IPS-20b (cell line): ENCODE data around the gene EME2.
"Not testable (repeated sequence)": the region's sequence is repeated elsewhere in the genome, so short reads cannot be mapped to it uniquely, and the experiment has no call there.

ENCODE experiments used
- H3K27ac ChIP-seq: one replicate; pipeline ENCODE4 v1.5.1; 2013; ENCODE audit warnings: low read length
- H3K27me3 ChIP-seq: 2 replicates; pipeline ENCODE4 v1.6.1; 2013; ENCODE audit warnings: mild to moderate bottlenecking, low read length, inconsistent platforms; ENCODE audit not compliant: insufficient read depth
- H3K36me3 ChIP-seq: 2 replicates; pipeline ENCODE4 v1.6.1; 2013; ENCODE audit warnings: low read depth, mild to moderate bottlenecking, inconsistent platforms, low read length, moderate library complexity; ENCODE audit not compliant: insufficient read depth
- H3K4me1 ChIP-seq: 2 replicates; pipeline ENCODE4 v1.6.1; 2013; ENCODE audit warnings: mild to moderate bottlenecking, control low read depth, inconsistent platforms, low read length, moderate library complexity; ENCODE audit not compliant: insufficient read depth
- H3K4me3 ChIP-seq: 2 replicates; pipeline ENCODE4 v1.5.1; 2013; ENCODE audit warnings: mild to moderate bottlenecking, low read length, inconsistent platforms
- H3K9ac ChIP-seq: 2 replicates; pipeline ENCODE4 v1.6.1; 2013; ENCODE audit warnings: low read depth, mild to moderate bottlenecking, inconsistent platforms, low read length, moderate library complexity
- H3K9me3 ChIP-seq: 2 replicates; pipeline ENCODE4 v1.6.1; 2013; ENCODE audit warnings: mild to moderate bottlenecking, low read depth, low read length, inconsistent platforms; ENCODE audit not compliant: insufficient read depth

Gene EME2

DNA sequence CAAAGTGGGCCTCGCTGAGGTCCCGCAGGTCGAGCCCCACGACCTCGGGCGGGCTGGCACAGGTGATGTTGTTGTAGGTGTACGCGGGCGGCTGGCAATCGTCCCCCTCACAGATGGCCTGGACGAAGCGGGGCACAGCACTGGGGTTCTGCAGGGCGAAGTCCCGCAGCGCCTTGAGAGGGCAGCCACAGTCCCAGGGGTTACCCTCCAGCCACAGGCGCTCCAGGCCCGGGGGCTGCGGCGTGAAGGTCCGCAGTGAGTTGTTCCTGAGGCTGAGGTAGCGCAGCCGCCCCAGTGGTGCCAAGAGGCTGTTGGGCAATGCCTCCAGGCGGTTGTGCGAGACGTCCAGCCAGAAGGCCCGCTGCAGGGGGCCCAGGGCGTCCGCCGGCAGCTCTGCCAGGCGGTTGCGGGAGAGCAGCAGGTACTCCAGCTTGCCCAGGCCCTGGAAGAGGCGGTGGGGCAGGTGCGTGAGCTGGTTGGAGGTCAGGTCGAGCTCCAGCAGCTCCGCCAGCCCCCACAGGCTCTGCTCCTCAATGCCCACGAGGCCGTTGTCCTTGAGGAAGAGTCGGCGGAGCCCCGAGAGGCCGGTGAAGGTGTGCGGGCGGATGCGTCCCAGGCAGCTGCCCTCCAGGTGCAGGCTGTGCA lies 18.1 kb downstream of the EME2 start:
- Histone ChIP-seq H3K9ac (no peak overlapping the region), H3K36me3 (peaks cover 7% of the 10 kb centered on the region; the same call in 1 of the 2 replicates), H3K27ac (no peak overlapping the region), H3K9me3 (no peaks in the 10 kb centered on the region), H3K4me1 (no peaks in the 10 kb centered on the region), H3K27me3 (no peaks in the 10 kb centered on the region), H3K4me3 (no peak overlapping the region)

- no peaks in the 10 kb centered on the region for H3K9me3 ChIP-seq
- no peaks in the 10 kb centered on the region for H3K4me1 ChIP-seq
- H3K27ac ChIP-seq: no peak overlapping the region
- H3K27me3 ChIP-seq: no peaks in the 10 kb centered on the region
- H3K4me3 ChIP-seq: no peak overlapping the region
- no peak overlapping the region for H3K9ac ChIP-seq
- peaks cover 7% of the 10 kb centered on the region; the same call in 1 of the 2 replicates for H3K36me3 ChIP-seq
Observed at GRCh38 chr16:1791256-1791942, 18.8 kb downstream of the EME2 start.

- H3K4me3 ChIP-seq: no peak overlapping the region
- H3K4me1 ChIP-seq: no peaks in the 10 kb centered on the region
- no peak overlapping the region for H3K27ac ChIP-seq
- H3K9ac ChIP-seq: no peak overlapping the region
- no peaks in the 10 kb centered on the region for H3K27me3 ChIP-seq
- H3K36me3 ChIP-seq: peaks cover 4% of the 10 kb centered on the region; the same call in 1 of the 2 replicates
- H3K9me3 ChIP-seq: no peaks in the 10 kb centered on the region
Observed at GRCh38 chr16:1791943-1792812, 19.6 kb downstream of the EME2 start.

DNA sequence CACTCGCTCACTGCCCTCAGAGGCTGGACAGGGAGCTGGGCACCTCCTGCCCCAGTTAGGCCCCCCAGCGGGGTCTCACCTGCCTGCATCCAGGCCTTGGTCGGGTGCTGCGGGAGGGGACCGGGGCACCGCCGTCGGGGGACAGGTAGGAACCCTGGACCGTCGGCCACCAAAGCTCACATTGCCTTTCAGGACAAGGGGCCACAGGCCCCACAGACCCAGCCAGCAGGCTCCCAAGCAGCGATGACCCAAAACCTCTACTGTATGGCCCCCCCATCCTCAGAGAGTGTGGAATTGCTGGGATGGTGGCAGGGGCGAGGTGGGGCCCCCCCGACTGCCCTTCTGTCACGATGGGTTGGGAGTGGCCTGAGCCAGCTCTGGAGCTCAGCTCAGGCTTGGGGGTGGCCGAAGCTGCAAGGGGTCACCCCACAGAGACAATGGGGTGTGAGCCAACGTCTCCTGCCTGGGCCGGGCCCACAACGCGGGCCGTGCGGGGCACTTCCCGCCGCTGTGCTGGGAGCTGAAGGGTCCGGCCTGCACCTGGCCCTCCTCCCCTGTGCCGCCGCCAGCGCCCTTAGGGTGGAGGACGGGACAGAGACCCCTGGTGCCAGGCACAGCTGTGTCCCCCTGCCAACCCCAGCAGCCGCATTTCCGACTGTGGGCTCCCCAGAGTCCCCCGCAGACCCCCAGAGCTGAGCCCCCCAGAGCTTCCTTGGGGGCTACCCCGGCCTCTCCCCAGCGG lies 20.4 kb downstream of the EME2 start:
- Histone ChIP-seq H3K4me3 (no peak overlapping the region), H3K9me3 (peaks cover 6% of the 10 kb centered on the region; the same call in 1 of the 2 replicates), H3K36me3 (peaks cover 4% of the 10 kb centered on the region; the same call in 1 of the 2 replicates), H3K4me1 (no peaks in the 10 kb centered on the region), H3K9ac (no peak overlapping the region), H3K27me3 (no peaks in the 10 kb centered on the region), H3K27ac (no peak overlapping the region)

DNA sequence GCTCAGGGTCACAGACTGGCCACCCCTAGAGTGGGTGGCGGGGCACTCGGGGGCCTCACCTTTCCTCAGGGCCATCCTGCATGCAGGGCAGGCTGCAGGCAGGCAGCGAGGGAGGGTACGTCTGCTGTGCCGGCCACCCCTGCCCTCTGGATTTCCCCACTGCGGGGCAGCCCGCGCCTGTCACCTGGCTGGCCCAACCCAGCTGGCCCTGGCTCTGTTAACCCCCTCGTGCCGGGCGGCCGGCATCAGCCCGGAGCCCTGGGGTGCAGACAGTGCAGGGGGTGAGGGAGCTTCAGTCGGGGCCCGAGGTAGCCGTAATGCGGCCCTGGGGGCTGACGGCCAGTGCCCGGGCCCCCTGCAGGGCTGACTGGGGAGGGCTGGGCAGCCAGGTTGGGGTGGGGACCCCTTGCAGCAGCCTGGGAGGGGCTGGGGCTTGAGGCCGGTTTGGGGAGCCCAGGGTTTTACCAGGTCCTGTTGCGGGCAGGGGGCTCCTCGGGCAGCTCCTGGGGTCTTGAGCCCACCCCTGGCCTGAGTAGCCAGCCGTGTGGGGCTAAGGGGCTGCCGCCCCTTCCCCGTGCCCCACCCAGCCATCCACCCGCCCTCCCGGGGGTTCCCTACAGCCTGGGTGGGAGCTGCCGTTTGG lies 21.1 kb downstream of the EME2 start, which contains the start of gene IGFALS:
Gene IGFALS, minus strand, starts transcription at position 128 of the 643 bp plus-strand sequence. Its CDS starts 53 bp downstream, at position 75.
- H3K4me3 ChIP-seq: no peak within 1 kb of the TSS
- H3K9me3 ChIP-seq: peaks cover 12% of the 10 kb centered on the region
- no peaks in the 10 kb centered on the region for H3K4me1 ChIP-seq
- no peak within 1 kb of the TSS for H3K27ac ChIP-seq
- peaks cover 3% of the 10 kb centered on the region; the same call in 1 of the 2 replicates for H3K36me3 ChIP-seq
- H3K9ac ChIP-seq: no peak within 1 kb of the TSS
- H3K27me3 ChIP-seq: no peaks in the 10 kb centered on the region

- Histone ChIP-seq H3K4me3 (no peak overlapping the region), H3K9ac (no peak overlapping the region), H3K36me3 (no peaks in the 10 kb centered on the region), H3K27me3 (no peaks in the 10 kb centered on the region), H3K9me3 (peaks cover 18% of the 10 kb centered on the region), H3K4me1 (no peaks in the 10 kb centered on the region), H3K27ac (no peak overlapping the region)
Observed at GRCh38 chr16:1794221-1794871, 21.7 kb downstream of the EME2 start.

DNA sequence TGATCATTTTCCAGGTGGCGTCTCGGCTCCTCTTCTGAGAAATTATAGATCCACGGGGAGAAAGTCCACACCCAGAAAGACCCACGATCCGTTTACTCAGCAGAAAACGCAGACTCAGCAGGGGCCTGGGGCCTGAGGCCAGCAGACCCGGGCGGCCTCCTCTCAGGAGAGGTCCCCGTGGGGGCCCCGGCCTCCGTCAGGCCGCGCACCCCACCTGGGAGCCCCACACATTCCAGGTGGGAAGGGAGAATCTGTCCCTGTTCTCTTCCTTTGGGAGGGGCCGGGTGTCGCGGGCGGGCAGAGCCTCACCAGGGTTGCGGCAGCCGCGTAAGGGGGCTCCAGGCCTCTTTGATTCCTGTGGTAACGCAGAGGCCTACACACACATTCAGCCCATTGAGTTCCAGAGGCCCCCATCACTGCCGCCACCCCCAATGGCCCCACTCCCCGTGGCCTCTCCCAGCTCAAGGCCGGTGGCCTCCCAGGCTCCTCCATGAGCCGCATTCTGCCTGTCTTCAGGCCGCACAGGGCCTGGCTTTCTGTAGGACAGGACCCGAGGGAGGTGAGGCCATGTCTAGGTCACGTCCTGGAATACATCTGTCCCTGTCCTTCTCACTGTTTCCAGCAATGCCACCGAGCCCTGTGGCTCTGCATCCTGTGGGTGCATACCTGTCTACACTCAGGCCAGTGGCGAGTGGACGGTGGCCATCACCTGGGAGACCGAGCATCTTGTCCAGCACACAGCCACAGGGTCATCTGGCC lies 22.5 kb downstream of the EME2 start:
- Histone ChIP-seq H3K36me3 (no peaks in the 10 kb centered on the region), H3K27me3 (no peaks in the 10 kb centered on the region), H3K27ac (no peak overlapping the region), H3K4me1 (no peaks in the 10 kb centered on the region), H3K9ac (no peak overlapping the region), H3K9me3 (peaks cover 26% of the 10 kb centered on the region), H3K4me3 (no peak overlapping the region)

- not testable (repeated sequence) for H3K4me3 ChIP-seq, H3K27me3 ChIP-seq, H3K4me1 ChIP-seq, H3K36me3 ChIP-seq, H3K9ac ChIP-seq, H3K27ac ChIP-seq
- peaks cover 39% of the 10 kb centered on the region for H3K9me3 ChIP-seq
Observed at GRCh38 chr16:1799263-1799662, 26.7 kb downstream of the EME2 start.

GRCh38 chr16:1800701-1801100 lies 28.1 kb downstream of the EME2 start:
- H3K9ac ChIP-seq: no peak overlapping the region
- no peaks in the 10 kb centered on the region for H3K4me1 ChIP-seq
- no peak overlapping the region for H3K27ac ChIP-seq
- no peaks in the 10 kb centered on the region for H3K36me3 ChIP-seq
- H3K27me3 ChIP-seq: no peaks in the 10 kb centered on the region
- H3K4me3 ChIP-seq: no peak overlapping the region
- H3K9me3 ChIP-seq: peaks cover 39% of the 10 kb centered on the region

DNA sequence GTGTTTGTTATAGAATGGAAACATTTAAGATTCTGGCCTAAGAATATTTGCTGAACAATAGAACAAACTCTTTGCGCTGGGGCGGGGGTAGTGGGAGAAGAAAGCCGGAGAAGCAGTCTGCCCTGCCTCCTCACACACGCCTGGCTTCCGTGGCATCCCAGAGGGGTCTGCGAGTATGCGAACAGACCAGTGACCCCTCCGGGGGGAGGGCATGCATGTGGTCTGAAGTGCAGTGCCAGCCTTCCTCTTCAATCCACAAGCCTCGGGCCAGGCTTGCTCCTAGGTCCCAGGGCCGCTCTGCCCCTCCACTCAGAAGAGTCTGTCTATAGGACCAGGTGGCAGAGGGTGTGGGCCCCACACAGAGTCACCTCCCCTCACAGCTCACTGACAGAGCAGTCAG lies 35.0 kb downstream of the EME2 start:
- no peak overlapping the region for H3K9ac ChIP-seq
- no peak overlapping the region for H3K27ac ChIP-seq
- no peaks in the 10 kb centered on the region for H3K9me3 ChIP-seq
- H3K36me3 ChIP-seq: 0 out of 2 replicates have a peak, but pooled peaks cover 9% of the 10 kb centered on the region
- no peaks in the 10 kb centered on the region for H3K4me1 ChIP-seq
- no peak overlapping the region for H3K4me3 ChIP-seq
- H3K27me3 ChIP-seq: no peaks in the 10 kb centered on the region
